ENCODE data around the gene KRTAP4-1.
"Not testable (repeated sequence)": the region's sequence is repeated elsewhere in the genome, so short reads cannot be mapped to it uniquely, and the experiment has no call there.

KRTAP4-1 gene

DNA sequence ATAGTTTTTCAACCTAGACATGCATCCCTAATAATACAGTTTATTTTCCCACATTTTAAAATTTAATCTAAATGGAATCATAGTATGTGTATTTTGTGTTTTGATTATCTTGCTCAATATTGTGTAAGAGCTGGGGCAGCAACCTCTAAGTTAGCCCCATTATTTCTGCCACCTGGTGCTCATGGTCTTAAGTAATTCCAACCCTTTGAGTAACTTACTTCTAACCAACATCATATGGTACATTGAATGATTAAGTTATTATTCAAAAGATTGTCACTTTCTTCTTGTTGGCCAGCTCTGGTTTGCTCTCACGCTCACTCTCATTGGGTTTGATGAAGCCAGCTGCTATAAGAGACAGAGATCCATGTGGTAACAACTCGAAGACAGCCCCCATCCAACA lies 12.8 kb downstream of the KRTAP4-1 start:
- DNase-seq (ENCODE audit: low spot score): no peak

GRCh38 chr17:41168121-41168520 lies 16.6 kb downstream of the KRTAP4-1 start, which contains the start of gene KRTAP4-3:
Gene KRTAP4-3 (minus strand): TSS chr17:41168221. CDS start chr17:41168172, 49 bp downstream.
- no peak for DNase-seq (ENCODE audit: low spot score)

- DNase-seq (ENCODE audit: low spot score): no peak
These were observed 17.1 kb downstream of the KRTAP4-1 start for GRCh38 chr17:41167561-41167960.

DNA sequence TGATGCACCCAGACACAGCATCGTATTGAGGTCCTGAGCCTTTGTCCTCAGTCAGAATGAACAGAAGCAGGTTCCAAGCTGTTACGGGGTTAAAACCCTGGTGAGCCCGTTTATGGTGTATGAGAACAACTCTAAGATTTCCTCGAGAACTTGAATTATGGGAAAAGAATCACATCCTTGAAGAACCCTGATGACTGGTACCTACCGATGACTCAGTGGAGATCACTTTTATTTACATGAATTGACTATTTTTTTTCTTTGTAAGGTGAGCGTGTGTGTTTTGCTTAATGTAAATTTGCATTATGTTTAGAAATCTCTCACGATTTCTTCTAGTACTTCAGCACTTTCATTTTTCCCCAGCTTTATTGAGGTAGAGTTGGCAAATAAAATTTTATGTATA lies 20.9 kb downstream of the KRTAP4-1 start:
- no peak for DNase-seq (ENCODE audit: low spot score)

DNA sequence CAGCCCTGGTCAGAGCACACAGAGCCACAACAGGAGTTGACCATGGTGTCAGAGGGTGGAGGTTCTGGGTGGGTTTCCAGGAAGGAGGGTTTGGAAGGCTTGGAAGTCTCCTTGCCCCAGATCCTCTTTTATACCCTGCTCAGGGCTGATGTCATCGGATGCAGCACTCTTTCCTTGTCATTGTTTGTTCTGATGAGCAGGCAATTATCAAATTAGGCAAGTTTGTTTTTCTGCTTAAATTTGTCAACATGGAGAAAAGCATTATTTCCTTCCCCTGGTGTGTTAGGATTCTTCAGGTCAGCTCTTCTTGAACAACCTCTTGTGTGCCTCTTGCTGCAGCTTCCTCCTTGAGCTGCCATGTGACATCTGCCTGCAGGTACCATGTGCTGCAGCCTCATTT lies 24.1 kb downstream of the KRTAP4-1 start, which contains the start of gene KRTAP4-4:
KRTAP4-4 (minus strand) TSS at position 101 of the 400 bp plus-strand sequence; CDS start at position 44, 57 bp downstream.
- DNase-seq (ENCODE audit: low spot score): no peak

GRCh38 chr17:41160190-41160589 lies 24.5 kb downstream of the KRTAP4-1 start:
- not testable (repeated sequence) for DNase-seq (ENCODE audit: low spot score)

DNA sequence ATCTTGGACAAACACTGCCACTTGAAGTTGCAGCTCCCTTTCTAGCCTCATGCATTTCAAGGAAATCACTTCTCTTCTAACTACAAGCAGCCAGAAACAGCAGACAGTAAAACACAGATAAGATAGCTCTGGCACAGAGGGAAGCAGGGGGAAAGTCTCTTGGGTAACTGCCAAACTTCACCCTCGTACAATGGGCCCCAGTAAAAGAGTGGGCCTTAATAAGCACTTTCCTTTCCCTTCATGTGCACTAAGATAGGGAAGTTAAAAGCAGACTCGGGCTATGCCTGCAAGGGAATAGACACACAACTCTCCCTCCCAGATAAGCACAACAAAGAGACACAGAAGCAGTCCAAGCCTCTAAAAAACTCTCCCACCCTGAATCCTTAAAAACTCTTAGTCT lies 30.9 kb downstream of the KRTAP4-1 start:
- DNase-seq (ENCODE audit: low spot score): no peak

DNA sequence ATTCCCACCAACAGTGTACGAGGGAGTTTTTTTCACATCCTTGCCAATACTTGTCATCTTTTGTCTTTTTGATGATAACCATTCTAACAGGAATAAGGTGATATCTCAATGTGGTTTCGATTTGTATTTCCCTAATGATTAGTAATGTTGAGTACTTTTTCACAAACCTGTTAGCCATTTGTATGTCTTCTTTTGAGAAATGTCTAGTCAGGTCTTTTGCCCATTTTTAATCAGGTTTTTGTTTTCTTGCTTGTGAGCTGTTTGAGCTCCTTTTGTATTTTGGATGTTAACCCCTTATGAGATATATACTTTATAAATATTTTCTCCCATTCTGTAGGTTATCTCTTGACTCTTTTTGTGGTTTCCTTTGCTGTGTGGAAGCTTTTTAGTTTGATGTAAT lies 33.2 kb downstream of the KRTAP4-1 start:
- no peak for DNase-seq (ENCODE audit: low spot score)

DNA sequence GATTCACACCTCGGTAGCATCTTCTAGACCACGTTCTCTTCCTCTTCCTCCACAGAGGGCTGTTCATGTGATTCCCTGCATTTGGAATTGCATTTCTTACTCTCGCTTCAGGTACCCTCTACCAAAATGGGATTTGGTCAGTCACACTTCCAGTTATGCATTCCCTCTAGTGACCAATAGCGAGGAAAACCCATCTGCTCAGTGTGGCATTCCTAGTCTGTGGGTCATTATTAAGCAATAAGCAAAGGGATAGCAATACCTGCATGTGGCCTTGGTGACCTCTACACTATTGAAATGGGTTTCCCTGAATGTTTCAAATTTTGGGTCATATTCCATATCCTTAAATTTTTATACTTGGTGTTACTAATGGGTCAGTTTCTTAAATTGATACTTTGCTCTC lies 34.7 kb downstream of the KRTAP4-1 start:
- no peak for DNase-seq (ENCODE audit: low spot score)

GRCh38 chr17:41149652-41149985 lies 35.1 kb downstream of the KRTAP4-1 start, which contains the start of gene KRTAP4-5:
Gene KRTAP4-5 (minus strand): TSS chr17:41149825. CDS start chr17:41149767, 58 bp downstream.
- no peak for DNase-seq (ENCODE audit: low spot score)

DNA sequence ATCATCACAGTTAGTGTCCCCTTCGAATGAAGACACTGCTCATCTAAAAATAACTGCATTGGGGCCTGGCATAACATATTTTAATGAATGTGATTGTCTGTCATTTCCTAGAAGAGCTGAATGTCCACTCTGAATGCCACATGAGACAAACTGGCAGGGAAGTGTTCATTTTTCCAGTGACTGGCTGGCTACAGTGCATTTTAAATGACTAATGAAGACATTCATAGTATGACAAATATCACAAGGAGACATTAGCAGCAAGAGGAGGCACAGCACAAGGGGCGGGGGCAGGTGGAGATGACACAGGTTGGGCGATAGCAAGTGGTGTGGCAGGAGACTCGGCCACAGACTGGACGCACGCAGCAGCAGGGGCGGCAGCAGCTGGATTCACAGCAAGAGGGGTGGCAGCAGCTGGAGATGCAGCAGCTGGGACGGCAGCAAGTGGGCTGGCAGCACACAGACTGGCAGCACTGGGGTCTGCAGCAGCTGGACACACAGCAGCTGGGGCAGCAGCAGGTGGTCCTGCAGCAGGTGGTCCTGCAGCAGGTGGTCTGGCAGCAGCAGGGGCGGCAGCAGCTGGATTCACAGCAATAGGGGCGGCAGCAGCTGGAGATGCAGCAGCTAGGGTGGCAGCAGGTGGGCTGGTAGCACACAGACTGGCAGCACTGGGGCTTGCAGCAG lies 35.6 kb downstream of the KRTAP4-1 start:
- not testable (repeated sequence) for DNase-seq (ENCODE audit: low spot score)

DNA sequence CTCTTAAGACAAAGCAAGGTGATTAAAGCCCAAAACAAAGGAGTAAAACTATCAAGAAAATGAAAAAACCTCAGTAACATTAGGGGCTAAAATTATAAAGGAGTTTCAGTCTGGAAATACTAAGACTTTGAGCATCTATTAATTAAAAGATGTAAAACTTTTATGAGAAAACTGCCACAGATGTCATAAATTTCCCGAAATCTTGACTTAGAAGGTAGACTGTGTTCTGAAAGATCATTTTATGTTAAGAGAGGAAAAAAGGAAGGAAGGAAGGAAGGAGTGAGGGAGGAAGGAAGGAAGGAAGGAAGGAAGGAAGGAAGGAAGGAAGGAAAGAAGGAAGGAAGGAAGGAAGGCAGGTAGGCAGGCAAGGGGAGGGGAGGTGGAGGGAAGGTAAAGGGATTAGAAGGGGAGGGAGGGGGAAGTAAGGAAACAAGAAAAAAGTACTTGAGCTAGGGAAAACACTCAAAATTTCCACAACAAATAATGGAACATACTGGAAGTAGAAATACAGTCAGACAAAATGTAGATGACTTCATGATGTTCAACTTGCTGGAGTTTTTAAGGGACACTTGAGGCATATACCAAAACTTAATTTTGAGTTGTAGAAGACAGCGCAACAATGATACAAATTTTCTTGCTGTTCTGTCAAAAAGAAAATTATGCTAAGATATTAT lies 37.0 kb downstream of the KRTAP4-1 start:
- no peak for DNase-seq (ENCODE audit: low spot score)

DNA sequence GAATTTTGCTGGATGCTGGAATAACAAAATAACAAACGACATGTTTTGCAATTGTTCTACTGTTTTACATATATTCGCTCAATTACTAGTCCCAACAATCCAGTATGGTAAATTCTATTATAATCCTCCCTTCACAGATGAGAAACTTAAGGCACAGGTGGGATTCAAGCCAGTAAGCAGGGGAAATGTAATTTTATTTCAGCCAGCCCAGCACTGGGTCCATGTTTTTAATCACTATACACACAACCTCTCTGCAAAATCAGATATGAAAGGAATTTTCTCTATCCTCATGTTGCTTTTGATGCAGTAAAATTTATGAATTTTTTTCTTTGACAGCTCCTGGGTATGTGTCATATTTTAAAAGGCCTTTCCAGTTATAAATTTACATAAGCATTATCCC lies 39.5 kb downstream of the KRTAP4-1 start:
- no peak for DNase-seq (ENCODE audit: low spot score)

- DNase-seq (ENCODE audit: low spot score): no peak
These were observed 39.9 kb downstream of the KRTAP4-1 start for GRCh38 chr17:41144846-41145245.

DNA sequence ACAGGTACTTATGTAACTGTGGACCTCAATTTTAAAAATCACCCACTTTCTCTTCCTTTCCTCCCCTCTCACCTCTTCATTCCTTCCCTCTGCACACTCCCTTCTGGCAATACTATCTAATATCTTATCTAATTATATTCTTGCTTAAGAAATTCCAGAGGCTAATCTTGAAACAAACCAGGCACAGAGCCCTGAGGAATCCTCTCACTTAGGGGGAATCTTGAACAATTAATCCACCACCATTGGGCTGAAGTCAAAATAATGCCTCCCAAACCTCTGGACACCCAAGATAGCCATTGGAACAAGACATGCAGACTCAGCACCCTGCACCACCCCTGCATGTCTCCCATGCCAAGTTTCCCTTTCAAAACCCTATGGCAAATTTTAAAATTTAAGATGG lies 43.4 kb downstream of the KRTAP4-1 start:
- DNase-seq (ENCODE audit: low spot score): no peak

GRCh38 chr17:41140360-41141131 lies 44.2 kb downstream of the KRTAP4-1 start, which contains the start of gene KRTAP4-6:
Gene KRTAP4-6 (minus strand): TSS chr17:41140544. CDS start chr17:41140487, 57 bp downstream.
- no peak for DNase-seq (ENCODE audit: low spot score)

- DNase-seq (ENCODE audit: low spot score): not testable (repeated sequence)
These were observed 44.8 kb downstream of the KRTAP4-1 start for GRCh38 chr17:41139865-41140264.

All from activated CD4-positive, alpha-beta T cell treated with anti-CD3 and anti-CD28 coated beads, Interleukin-2, Interleukin-4, amounts not matched to agents 100 ng/mL and 50 ng/mL, durations not matched to agents 16 hours and 8 hours (primary cell).